ENCODE measurements around the gene CNPPD1. TPM values are rescaled to one million over a fixed set of nuclear protein-coding genes. Genes with fewer than 3 reads are reported as not detected.

Gene CNPPD1
- polyA plus RNA-seq, 4 donors: 54.6 to 86.7 (median 72.2) TPM

DNA sequence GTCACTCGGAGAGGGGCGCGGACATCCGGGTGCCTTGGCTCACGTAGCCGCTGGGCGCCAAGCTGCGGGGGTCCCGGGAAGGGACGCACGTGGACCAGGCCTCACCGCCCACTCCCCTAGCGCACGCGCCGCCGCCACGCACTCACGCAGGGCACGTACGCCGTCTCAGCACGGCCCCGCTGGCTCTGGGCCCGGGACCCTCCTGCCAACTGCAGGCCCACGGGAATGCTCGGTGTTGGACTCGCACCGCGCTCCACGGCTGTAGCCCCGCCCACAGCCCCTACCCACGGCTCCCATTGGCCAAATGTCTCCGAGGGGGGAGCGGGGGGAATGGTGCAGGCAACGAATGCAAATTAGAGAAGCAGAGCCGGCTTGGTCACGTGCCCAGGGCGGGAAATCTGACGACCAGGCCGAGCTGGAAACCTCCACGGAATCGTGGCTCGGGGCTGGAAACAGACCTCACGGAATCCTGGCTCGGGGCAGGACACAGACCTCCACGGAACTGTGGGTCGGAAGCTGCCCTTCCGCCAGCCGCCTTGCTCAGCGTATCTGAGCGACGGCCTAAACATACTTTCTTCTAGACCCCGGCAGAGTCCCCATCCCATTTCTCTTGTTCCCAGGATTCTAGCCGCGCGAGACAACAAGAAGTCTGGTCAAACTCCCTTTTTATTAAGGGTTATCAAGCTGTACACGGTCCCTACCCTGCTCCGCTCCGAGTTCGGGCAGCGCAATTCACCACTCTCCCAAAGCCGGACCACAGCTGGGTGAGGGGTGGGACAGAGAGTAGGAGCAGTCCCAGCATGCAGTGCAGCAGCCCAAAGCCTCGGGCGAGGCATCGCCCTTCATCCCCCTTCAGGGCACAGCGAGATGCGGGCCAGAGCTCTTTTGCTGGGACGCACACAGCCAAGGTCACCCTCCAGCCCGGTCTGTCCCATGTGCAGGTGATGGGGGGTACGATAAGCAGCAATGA is 42.3 kb upstream of the CNPPD1 start, which contains the start of gene ABCB6:
Gene ABCB6 (minus strand): TSS at position 227 of the 970 bp plus-strand sequence. CDS start 285 bp downstream, outside the sequence.
- H3K9me3 ChIP-seq (ENCODE audit: control insufficient read depth in 2 of 2, insufficient read depth in 1 of 2, low read depth in 1 of 2, low read length in 1 of 2): no peaks in the 10 kb centered on the region
- peak within 1 kb of the TSS; percentile 46 to 58 (median 57) for H3K4me3 ChIP-seq (ENCODE audit: low read depth in 1 of 3, low read length in 3 of 3)
- 13 to 26% (median 22%) methylated on average over 59 to 71 of the region's 71 CpGs for WGBS, 3 donors
- FAIRE-seq (no peak), DNase-seq (peak; percentile 91 to 93)
- peaks cover 4 to 38% (median 5%) of the 10 kb centered on the region in 3 donors for H3K4me1 ChIP-seq (ENCODE audit: control insufficient read depth in 3 of 3, insufficient read depth in 2 of 3, low read depth in 1 of 3, low read length in 2 of 3)
- no peaks in the 10 kb centered on the region for H3K27me3 ChIP-seq (ENCODE audit: control insufficient read depth in 3 of 3, insufficient read depth in 3 of 3, low read length in 3 of 3)
- H3K36me3 ChIP-seq (ENCODE audit: control insufficient read depth in 3 of 3, insufficient read depth in 2 of 3, low read depth in 1 of 3, low read length in 3 of 3): peaks cover 8 to 70% (median 19%) of the 10 kb centered on the region in 3 donors
- H3K27ac ChIP-seq (ENCODE audit: low read depth in 1 of 3, low read length in 2 of 3): peak within 1 kb of the TSS; percentile 85 to 96 (median 90)

DNA sequence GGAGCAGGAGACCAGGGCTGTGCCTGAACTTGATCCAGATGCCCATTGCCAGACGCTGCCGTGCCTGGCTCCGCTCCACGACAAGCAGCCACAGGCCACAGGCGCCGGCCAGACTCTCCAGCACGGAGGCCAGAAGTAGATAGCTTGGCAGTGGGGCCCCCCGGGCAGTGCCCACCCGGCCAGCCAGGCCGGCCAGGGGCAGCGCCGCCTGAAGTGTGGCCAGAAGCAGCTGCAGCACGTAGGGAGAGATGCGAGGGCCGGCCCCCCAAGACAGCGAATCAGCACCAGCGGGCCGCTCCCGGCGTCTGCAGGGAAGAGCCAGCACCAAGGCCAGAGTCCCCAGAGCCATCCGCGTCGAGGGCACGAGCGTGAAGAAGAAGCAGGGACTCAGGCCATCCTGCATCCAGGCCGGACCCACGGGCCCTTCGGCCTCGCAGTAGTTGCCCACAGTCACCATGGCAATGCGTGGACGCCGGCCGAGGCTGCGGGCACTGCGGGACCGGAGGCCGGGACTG is 41.5 kb upstream of the CNPPD1 start:
- H3K4me1 ChIP-seq (ENCODE audit: control insufficient read depth in 3 of 3, insufficient read depth in 2 of 3, low read depth in 1 of 3, low read length in 2 of 3): peaks cover 4 to 38% (median 5%) of the 10 kb centered on the region in 3 donors
- WGBS, 3 donors: 0 to 2% (median 1%) methylated on average over 28 to 37 of the region's 37 CpGs
- no peak for FAIRE-seq
- peak overlapping the region; percentile 85 to 96 (median 90) for H3K27ac ChIP-seq (ENCODE audit: low read depth in 1 of 3, low read length in 2 of 3)
- DNase-seq: peak; percentile 59 to 80
- peaks cover 8 to 70% (median 15%) of the 10 kb centered on the region in 3 donors for H3K36me3 ChIP-seq (ENCODE audit: control insufficient read depth in 3 of 3, insufficient read depth in 2 of 3, low read depth in 1 of 3, low read length in 3 of 3)
- peak overlapping the region; percentile 46 to 58 (median 57) for H3K4me3 ChIP-seq (ENCODE audit: low read depth in 1 of 3, low read length in 3 of 3)
- H3K9me3 ChIP-seq (ENCODE audit: control insufficient read depth in 2 of 2, insufficient read depth in 1 of 2, low read depth in 1 of 2, low read length in 1 of 2): no peaks in the 10 kb centered on the region
- no peaks in the 10 kb centered on the region for H3K27me3 ChIP-seq (ENCODE audit: control insufficient read depth in 3 of 3, insufficient read depth in 3 of 3, low read length in 3 of 3)

DNA sequence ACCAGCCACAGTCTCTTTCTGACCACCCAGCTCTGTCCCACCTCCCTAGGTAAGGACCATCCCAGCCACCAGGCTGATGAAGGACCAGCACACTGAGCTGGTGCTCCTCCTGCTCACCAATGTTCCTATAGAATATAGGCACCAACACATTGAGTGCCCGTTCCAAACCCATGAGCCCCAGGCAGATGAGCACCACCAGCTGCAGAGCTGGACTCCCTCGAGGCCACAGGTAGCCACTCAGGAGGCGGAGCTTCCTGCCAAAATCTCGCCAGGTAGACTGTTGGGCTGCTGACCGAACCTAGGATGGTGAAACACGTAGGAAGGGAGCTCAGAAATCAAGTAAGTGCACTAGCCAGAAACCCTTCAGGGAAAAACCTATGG is 39.8 kb upstream of the CNPPD1 start:
- Histone ChIP-seq H3K27me3 (ENCODE audit: control insufficient read depth in 3 of 3, insufficient read depth in 3 of 3, low read length in 3 of 3) (no peaks in the 10 kb centered on the region), H3K4me1 (ENCODE audit: control insufficient read depth in 3 of 3, insufficient read depth in 2 of 3, low read depth in 1 of 3, low read length in 2 of 3) (peaks cover 4 to 38% (median 5%) of the 10 kb centered on the region in 3 donors), H3K36me3 (ENCODE audit: control insufficient read depth in 3 of 3, insufficient read depth in 2 of 3, low read depth in 1 of 3, low read length in 3 of 3) (peaks cover 8 to 67% (median 8%) of the 10 kb centered on the region in 3 donors), H3K27ac (ENCODE audit: low read depth in 1 of 3, low read length in 2 of 3) (no peak overlapping the region), H3K9me3 (ENCODE audit: control insufficient read depth in 2 of 2, insufficient read depth in 1 of 2, low read depth in 1 of 2, low read length in 1 of 2) (no peaks in the 10 kb centered on the region), H3K4me3 (ENCODE audit: low read depth in 1 of 3, low read length in 3 of 3) (no peak overlapping the region)
- no peak for DNase-seq
- FAIRE-seq: no peak
- WGBS, 3 donors: 87 to 90% (median 89%) methylated on average over 6 of the region's 6 CpGs

DNA sequence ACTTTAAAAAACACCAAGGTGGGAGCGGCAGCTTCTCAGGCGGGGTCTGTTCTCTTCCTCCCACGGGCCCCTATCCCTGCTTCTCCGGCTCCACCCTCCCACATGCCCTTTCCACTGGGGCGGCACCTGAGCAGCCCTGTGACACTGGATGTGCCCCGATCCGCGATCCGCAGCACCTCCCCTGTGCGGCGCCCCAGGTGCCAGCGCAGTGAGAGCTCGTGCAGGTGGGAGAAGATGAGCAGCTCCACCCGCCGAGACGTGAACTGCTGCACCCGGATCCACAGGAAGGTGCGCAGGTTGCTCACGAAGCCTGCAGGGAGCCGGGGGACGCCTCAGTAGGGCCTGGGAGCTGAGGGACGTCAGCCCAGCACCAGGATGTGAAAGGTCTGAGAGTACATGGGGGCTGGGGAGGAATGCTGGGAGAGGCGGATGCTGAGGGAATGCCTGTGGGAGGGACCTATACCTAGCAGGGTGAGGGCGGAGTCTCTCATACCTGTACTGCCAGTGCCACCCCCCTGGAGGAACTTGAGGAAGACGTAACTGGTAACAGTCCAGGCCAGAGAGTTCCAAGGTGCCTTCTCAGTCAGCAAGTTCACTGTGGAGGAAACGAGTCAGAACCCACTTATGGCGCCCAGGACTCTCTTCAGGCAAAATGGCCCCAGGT is 39.3 kb upstream of the CNPPD1 start:
- DNase-seq: no peak
- Histone ChIP-seq H3K4me3 (ENCODE audit: low read depth in 1 of 3, low read length in 3 of 3) (no peak overlapping the region), H3K27me3 (ENCODE audit: control insufficient read depth in 3 of 3, insufficient read depth in 3 of 3, low read length in 3 of 3) (no peaks in the 10 kb centered on the region), H3K4me1 (ENCODE audit: control insufficient read depth in 3 of 3, insufficient read depth in 2 of 3, low read depth in 1 of 3, low read length in 2 of 3) (peaks cover 4 to 38% (median 5%) of the 10 kb centered on the region in 3 donors), H3K27ac (ENCODE audit: low read depth in 1 of 3, low read length in 2 of 3) (no peak overlapping the region), H3K36me3 (ENCODE audit: control insufficient read depth in 3 of 3, insufficient read depth in 2 of 3, low read depth in 1 of 3, low read length in 3 of 3) (peaks cover 5 to 68% (median 7%) of the 10 kb centered on the region in 3 donors), H3K9me3 (ENCODE audit: control insufficient read depth in 2 of 2, insufficient read depth in 1 of 2, low read depth in 1 of 2, low read length in 1 of 2) (no peaks in the 10 kb centered on the region)
- 90 to 92% (median 92%) methylated on average over 23 to 27 of the region's 27 CpGs for WGBS, 3 donors
- no peak for FAIRE-seq

DNA sequence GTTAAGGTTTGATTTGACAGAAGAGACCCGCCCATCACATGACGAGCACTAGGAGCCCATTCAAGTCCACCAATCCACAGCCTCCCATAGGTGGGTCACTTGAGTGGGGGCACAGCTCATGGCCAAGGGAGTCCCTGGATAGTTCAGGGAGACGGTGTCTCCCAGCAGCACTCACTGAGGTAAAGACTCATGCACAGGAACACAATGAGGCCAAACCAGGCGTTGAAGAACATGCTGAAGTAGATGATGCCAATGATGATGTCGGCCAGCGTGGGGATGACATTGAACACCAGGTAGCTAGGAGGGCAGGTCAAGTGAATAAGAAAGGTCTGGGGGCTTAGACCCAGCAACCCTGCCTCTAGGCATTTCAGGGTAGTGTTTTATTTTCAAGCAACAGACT is 38.1 kb upstream of the CNPPD1 start:
- Histone ChIP-seq H3K4me3 (ENCODE audit: low read depth in 1 of 3, low read length in 3 of 3) (no peak overlapping the region), H3K27me3 (ENCODE audit: control insufficient read depth in 3 of 3, insufficient read depth in 3 of 3, low read length in 3 of 3) (no peaks in the 10 kb centered on the region), H3K36me3 (ENCODE audit: control insufficient read depth in 3 of 3, insufficient read depth in 2 of 3, low read depth in 1 of 3, low read length in 3 of 3) (peaks cover 2 to 68% (median 4%) of the 10 kb centered on the region in 3 donors), H3K4me1 (ENCODE audit: control insufficient read depth in 3 of 3, insufficient read depth in 2 of 3, low read depth in 1 of 3, low read length in 2 of 3) (peaks cover 4 to 35% (median 5%) of the 10 kb centered on the region in 3 donors), H3K9me3 (ENCODE audit: control insufficient read depth in 2 of 2, insufficient read depth in 1 of 2, low read depth in 1 of 2, low read length in 1 of 2) (no peaks in the 10 kb centered on the region), H3K27ac (ENCODE audit: low read depth in 1 of 3, low read length in 2 of 3) (no peak overlapping the region)
- no peak for FAIRE-seq
- DNase-seq: no peak
- 94 to 97% (median 95%) methylated on average over 6 of the region's 6 CpGs for WGBS, 3 donors

DNA sequence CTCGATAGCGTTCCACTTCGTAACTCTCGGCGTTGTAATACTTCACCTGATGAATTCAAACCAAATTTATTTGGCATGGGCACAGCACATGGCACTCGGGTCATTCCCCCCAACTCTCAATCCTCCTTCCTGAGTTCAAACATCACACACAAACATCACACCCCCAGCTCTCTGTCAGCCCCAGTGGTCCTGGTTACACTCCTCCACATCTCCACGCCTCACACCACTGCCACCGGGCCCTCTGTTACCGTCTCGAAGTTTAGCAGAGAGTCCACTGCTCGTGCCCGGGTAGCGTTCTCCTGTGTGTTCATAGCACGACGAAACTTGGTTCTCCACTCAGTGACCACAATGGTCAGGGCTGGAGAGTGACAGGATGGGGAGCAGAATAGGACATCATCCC is 37.4 kb upstream of the CNPPD1 start:
- Histone ChIP-seq H3K36me3 (ENCODE audit: control insufficient read depth in 3 of 3, insufficient read depth in 2 of 3, low read depth in 1 of 3, low read length in 3 of 3) (peaks cover 2 to 68% (median 4%) of the 10 kb centered on the region in 3 donors), H3K4me3 (ENCODE audit: low read depth in 1 of 3, low read length in 3 of 3) (no peak overlapping the region), H3K27me3 (ENCODE audit: control insufficient read depth in 3 of 3, insufficient read depth in 3 of 3, low read length in 3 of 3) (no peaks in the 10 kb centered on the region), H3K4me1 (ENCODE audit: control insufficient read depth in 3 of 3, insufficient read depth in 2 of 3, low read depth in 1 of 3, low read length in 2 of 3) (peaks cover under 1 to 29% (median under 1%) of the 10 kb centered on the region in 3 donors), H3K27ac (ENCODE audit: low read depth in 1 of 3, low read length in 2 of 3) (no peak overlapping the region), H3K9me3 (ENCODE audit: control insufficient read depth in 2 of 2, insufficient read depth in 1 of 2, low read depth in 1 of 2, low read length in 1 of 2) (no peaks in the 10 kb centered on the region)
- WGBS, 3 donors: 96 to 98% (median 96%) methylated on average over 15 of the region's 15 CpGs
- FAIRE-seq: no peak
- no peak for DNase-seq

DNA sequence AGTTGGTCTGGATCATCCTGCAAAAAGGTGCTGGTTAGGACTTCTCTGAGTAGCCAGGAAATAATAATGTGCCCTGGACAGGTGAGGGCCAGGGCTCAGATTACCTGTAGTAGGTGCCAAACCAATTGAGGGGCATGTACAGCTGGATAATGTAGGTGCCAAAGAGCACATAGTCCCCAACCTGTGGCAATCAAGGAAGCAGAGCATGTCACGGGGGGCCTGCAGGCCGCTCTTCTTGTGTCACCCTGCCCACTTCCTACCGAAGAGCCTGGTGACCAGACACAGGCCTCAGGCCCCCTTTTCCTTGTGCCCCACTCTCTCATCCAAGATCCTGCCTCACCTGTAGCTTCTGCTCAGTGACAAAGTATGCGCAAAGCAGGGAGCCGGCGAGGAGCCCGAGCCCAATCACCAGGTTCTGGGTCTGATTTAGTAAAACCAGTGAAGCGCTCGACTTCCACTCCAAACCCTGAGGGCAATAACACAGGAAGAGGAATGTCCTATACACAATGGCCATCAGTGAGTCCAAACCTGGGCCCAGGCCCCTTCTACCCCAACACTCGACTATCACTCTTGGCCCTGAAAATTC is 36.9 kb upstream of the CNPPD1 start:
- WGBS, 3 donors: 94 to 95% (median 94%) methylated on average over 10 of the region's 10 CpGs
- FAIRE-seq: no peak
- DNase-seq: no peak
- H3K27me3 ChIP-seq (ENCODE audit: control insufficient read depth in 3 of 3, insufficient read depth in 3 of 3, low read length in 3 of 3): no peaks in the 10 kb centered on the region
- H3K4me3 ChIP-seq (ENCODE audit: low read depth in 1 of 3, low read length in 3 of 3): no peak overlapping the region
- no peaks in the 10 kb centered on the region for H3K9me3 ChIP-seq (ENCODE audit: control insufficient read depth in 2 of 2, insufficient read depth in 1 of 2, low read depth in 1 of 2, low read length in 1 of 2)
- peaks cover 2 to 73% (median 6%) of the 10 kb centered on the region in 3 donors for H3K36me3 ChIP-seq (ENCODE audit: control insufficient read depth in 3 of 3, insufficient read depth in 2 of 3, low read depth in 1 of 3, low read length in 3 of 3)
- peaks cover 0 to 25% (median 0%) of the 10 kb centered on the region in 3 donors for H3K4me1 ChIP-seq (ENCODE audit: control insufficient read depth in 3 of 3, insufficient read depth in 2 of 3, low read depth in 1 of 3, low read length in 2 of 3)
- H3K27ac ChIP-seq (ENCODE audit: low read depth in 1 of 3, low read length in 2 of 3): no peak overlapping the region

DNA sequence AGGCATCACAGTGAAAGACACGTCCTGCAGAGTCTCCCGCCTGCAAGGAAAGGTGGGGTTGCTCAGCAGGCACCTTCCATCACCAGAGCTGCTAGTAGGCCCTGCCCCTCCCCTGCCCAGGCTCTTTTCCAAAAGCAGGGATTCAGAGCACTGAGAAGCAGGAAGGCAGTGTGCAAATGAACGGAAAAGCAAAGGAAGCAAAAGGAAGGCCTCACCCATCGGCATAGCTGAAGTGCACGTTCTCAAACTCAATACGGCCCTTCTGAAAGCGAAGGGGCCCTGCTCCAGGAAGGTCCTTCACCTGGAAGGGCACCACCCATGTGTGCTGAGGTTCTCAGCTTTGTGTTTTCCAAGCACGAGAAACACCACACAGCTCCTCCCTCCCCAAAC is 36.3 kb upstream of the CNPPD1 start:
- Histone ChIP-seq H3K4me1 (ENCODE audit: control insufficient read depth in 3 of 3, insufficient read depth in 2 of 3, low read depth in 1 of 3, low read length in 2 of 3) (peaks cover 0 to 23% (median 0%) of the 10 kb centered on the region in 3 donors), H3K27ac (ENCODE audit: low read depth in 1 of 3, low read length in 2 of 3) (no peak overlapping the region), H3K9me3 (ENCODE audit: control insufficient read depth in 2 of 2, insufficient read depth in 1 of 2, low read depth in 1 of 2, low read length in 1 of 2) (no peaks in the 10 kb centered on the region), H3K27me3 (ENCODE audit: control insufficient read depth in 3 of 3, insufficient read depth in 3 of 3, low read length in 3 of 3) (no peaks in the 10 kb centered on the region), H3K36me3 (ENCODE audit: control insufficient read depth in 3 of 3, insufficient read depth in 2 of 3, low read depth in 1 of 3, low read length in 3 of 3) (peaks cover 3 to 79% (median 11%) of the 10 kb centered on the region in 3 donors), H3K4me3 (ENCODE audit: low read depth in 1 of 3, low read length in 3 of 3) (no peak overlapping the region)
- no peak for DNase-seq
- WGBS, 3 donors: 89 to 93% (median 92%) methylated on average over 8 of the region's 8 CpGs
- no peak for FAIRE-seq
